ENCODE results near the gene ZNF648. TPM values are rescaled to one million over a fixed set of nuclear protein-coding genes. Genes with fewer than 3 reads are reported as not detected.

Gene ZNF648
- total RNA-seq, 1 donor from 2014 or later = 0.53 TPM

GRCh38 chr1:182083851-182084486, 22.5 kb upstream of the ZNF648 start:
- peak; percentile 7 for ATAC-seq
- no peak for DNase-seq (ENCODE audit: low spot score)
- intact Hi-C loops (cut with DNase I) = loop anchor here (10.0 kb wide), 2 partner anchors 61 to 701 kb away; partner anchors contain the start of gene NPL

GRCh38 chr1:182080955-182081582, 19.6 kb upstream of the ZNF648 start:
- intact Hi-C loops (cut with DNase I) = loop anchor here (10.0 kb wide), 2 partner anchors 64 to 704 kb away; partner anchors contain the start of gene NPL
- DNase-seq (ENCODE audit: low spot score) (no peak), ATAC-seq (no peak)

- ATAC-seq = no peak
- DNase-seq (ENCODE audit: low spot score) = no peak
- intact Hi-C loops (cut with DNase I) = loop anchor here (10.0 kb wide), 2 partner anchors 65 to 705 kb away; partner anchors contain the start of gene NPL
Measured at GRCh38 chr1:182080040-182080439, 18.5 kb upstream of the ZNF648 start.

GRCh38 chr1:182071924-182072323, 10.4 kb upstream of the ZNF648 start:
- DNase-seq (ENCODE audit: low spot score) = no peak
- intact Hi-C loops (cut with DNase I) = no loop called here
- no peak for ATAC-seq

GRCh38 chr1:182069028-182069466, 7.5 kb upstream of the ZNF648 start:
- peak; percentile 78 for DNase-seq (ENCODE audit: low spot score)

GRCh38 chr1:182066934-182067333, 5.4 kb upstream of the ZNF648 start:
- intact Hi-C loops (cut with DNase I) = no loop called here
- DNase-seq (ENCODE audit: low spot score) = no peak
- no peak for ATAC-seq

More at GRCh38 chr1:182069028-182069466, 7.5 kb upstream of the ZNF648 start:
- ATAC-seq = peak; percentile 83
- intact Hi-C loops (cut with DNase I) = no loop called here

GRCh38 chr1:182065126-182065845, 3.8 kb upstream of the ZNF648 start:
- intact Hi-C loops (cut with DNase I) = no loop called here
- DNase-seq (ENCODE audit: low spot score) (no peak), ATAC-seq (no peak)

GRCh38 chr1:182064611-182065010, 3.1 kb upstream of the ZNF648 start:
- ATAC-seq (no peak), DNase-seq (ENCODE audit: low spot score) (no peak)
- intact Hi-C loops (cut with DNase I) = no loop called here

GRCh38 chr1:182062223-182062622, 711 bp upstream of the ZNF648 start:
- intact Hi-C loops (cut with DNase I) = no loop called here
- DNase-seq (ENCODE audit: low spot score) (no peak), ATAC-seq (no peak)

- intact Hi-C loops (cut with DNase I) = no loop called here
- DNase-seq (ENCODE audit: low spot score) (no peak), ATAC-seq (no peak)
Measured at GRCh38 chr1:182060877-182061276, 635 bp downstream of the ZNF648 start.

GRCh38 chr1:182059936-182060335, 1.6 kb downstream of the ZNF648 start:
- no peak for DNase-seq (ENCODE audit: low spot score)
- intact Hi-C loops (cut with DNase I) = no loop called here
- ATAC-seq = no peak

- ATAC-seq (no peak), DNase-seq (ENCODE audit: low spot score) (no peak)
- intact Hi-C loops (cut with DNase I) = no loop called here
Measured at GRCh38 chr1:182056601-182057366, 4.7 kb downstream of the ZNF648 start.

- DNase-seq (ENCODE audit: low spot score) (peak; percentile 68), ATAC-seq (peak; percentile 36)
- intact Hi-C loops (cut with DNase I) = no loop called here
Measured at GRCh38 chr1:182054698-182055326, 6.7 kb downstream of the ZNF648 start.

- ATAC-seq (no peak), DNase-seq (ENCODE audit: low spot score) (no peak)
- intact Hi-C loops (cut with DNase I) = no loop called here
Measured at GRCh38 chr1:182052355-182052754, 9.2 kb downstream of the ZNF648 start.

GRCh38 chr1:182051938-182052337, 9.6 kb downstream of the ZNF648 start:
- intact Hi-C loops (cut with DNase I) = no loop called here
- no peak for ATAC-seq

GRCh38 chr1:182050481-182051448, 10.7 kb downstream of the ZNF648 start:
- intact Hi-C loops (cut with DNase I) = no loop called here
- ATAC-seq (no peak), DNase-seq (ENCODE audit: low spot score) (no peak)

More at GRCh38 chr1:182051938-182052337, 9.6 kb downstream of the ZNF648 start:
- no peak for DNase-seq (ENCODE audit: low spot score)

GRCh38 chr1:182048562-182048961, 12.9 kb downstream of the ZNF648 start:
- intact Hi-C loops (cut with DNase I) = no loop called here
- no peak for DNase-seq (ENCODE audit: low spot score)
- ATAC-seq = no peak

GRCh38 chr1:182046763-182047162, 14.7 kb downstream of the ZNF648 start:
- ATAC-seq (no peak), DNase-seq (ENCODE audit: low spot score) (no peak)
- intact Hi-C loops (cut with DNase I) = no loop called here

Data from sciatic nerve (tissue), 2 donors.